H9 (cell line): ENCODE data around the gene NRBF2. TPM values are rescaled to one million over a fixed set of nuclear protein-coding genes. Genes with fewer than 3 reads are reported as not detected.

Experiments used
- DNase-seq: peaks from one replicate; pipeline ENCODE4 v3.0.0-alpha.2; 2017
- H2AFZ ChIP-seq: one replicate; pipeline ENCODE4 v1.6.1; 2013; ENCODE audit warnings: mild to moderate bottlenecking, low read length, control low read depth, moderate library complexity
- H2AK5ac ChIP-seq: 2 replicates; pipeline ENCODE4 v1.6.1; 2013; ENCODE audit warnings: low read length, control low read depth, mixed read lengths; ENCODE audit not compliant: insufficient read length
- H2BK120ac ChIP-seq: one replicate; pipeline ENCODE4 v1.6.1; 2013; ENCODE audit warnings: low read depth, mild to moderate bottlenecking, low read length, control low read depth, inconsistent platforms; ENCODE audit not compliant: poor library complexity, severe bottlenecking
- H2BK12ac ChIP-seq: 2 replicates; pipeline ENCODE4 v1.6.1; 2013; ENCODE audit warnings: low read length, control low read depth, mixed read lengths, low read depth; ENCODE audit not compliant: insufficient read length
- H2BK15ac ChIP-seq: 2 replicates; pipeline ENCODE4 v1.6.1; 2013; ENCODE audit warnings: low read depth, low read length, control low read depth
- H2BK20ac ChIP-seq: one replicate; pipeline ENCODE4 v1.6.1; 2013; ENCODE audit warnings: low read depth, mild to moderate bottlenecking, low read length, control low read depth, inconsistent platforms; ENCODE audit not compliant: poor library complexity, severe bottlenecking
- H2BK5ac ChIP-seq: 2 replicates; pipeline ENCODE4 v1.6.1; 2013; ENCODE audit warnings: low read length, control low read depth, mixed read lengths; ENCODE audit not compliant: insufficient read length
- H3K14ac ChIP-seq: 2 replicates; pipeline ENCODE4 v1.6.1; 2013; ENCODE audit warnings: low read length, control low read depth; ENCODE audit not compliant: insufficient read depth
- H3K18ac ChIP-seq: 2 replicates; pipeline ENCODE4 v1.6.1; 2013; ENCODE audit warnings: low read depth, mild to moderate bottlenecking, mixed read lengths, low read length, control low read depth; ENCODE audit not compliant: insufficient read length
- H3K23ac ChIP-seq: 2 replicates; pipeline ENCODE4 v1.6.1; 2013; ENCODE audit warnings: low read length, control low read depth, mixed read lengths, low read depth; ENCODE audit not compliant: insufficient read length
- H3K23me2 ChIP-seq: 2 replicates; pipeline ENCODE4 v1.6.1; 2013; ENCODE audit warnings: low read depth, mild to moderate bottlenecking, mixed read lengths, low read length, control low read depth; ENCODE audit not compliant: insufficient read length, poor library complexity, severe bottlenecking
- H3K27ac ChIP-seq: 2 replicates; pipeline ENCODE4 v1.5.1; 2013; ENCODE audit warnings: low read length, control low read depth, mixed read lengths, low read depth; ENCODE audit not compliant: insufficient read length
- H3K27me3 ChIP-seq: 2 replicates; pipeline ENCODE4 v1.6.1; 2013; ENCODE audit warnings: low read length, control low read depth, inconsistent platforms; ENCODE audit not compliant: insufficient read depth
- H3K4ac ChIP-seq: 2 replicates; pipeline ENCODE4 v1.6.1; 2013; ENCODE audit warnings: low read depth, mild to moderate bottlenecking, control low read depth, inconsistent platforms, low read length, moderate library complexity
- H3K4me1 ChIP-seq: 2 replicates; pipeline ENCODE4 v1.6.1; 2013; ENCODE audit warnings: low read length, control low read depth, inconsistent platforms; ENCODE audit not compliant: insufficient read depth
- H3K4me2 ChIP-seq: 2 replicates; pipeline ENCODE4 v1.6.1; 2013; ENCODE audit warnings: low read length, control low read depth, mixed read lengths; ENCODE audit not compliant: insufficient read length, insufficient read depth
- H3K56ac ChIP-seq: 2 replicates; pipeline ENCODE4 v1.6.1; 2013; ENCODE audit warnings: low read depth, mild to moderate bottlenecking, mixed read lengths, low read length, control low read depth; ENCODE audit not compliant: insufficient read length
- H3K79me1 ChIP-seq: 2 replicates; pipeline ENCODE4 v1.6.1; 2013; ENCODE audit warnings: low read depth, mild to moderate bottlenecking, moderate library complexity, low read length, control low read depth, inconsistent platforms; ENCODE audit not compliant: insufficient read depth, poor library complexity, severe bottlenecking
- H3K79me2 ChIP-seq: 2 replicates; pipeline ENCODE4 v1.6.1; 2013; ENCODE audit warnings: low read length, control low read depth, inconsistent platforms; ENCODE audit not compliant: insufficient read depth
- H3K9ac ChIP-seq: 2 replicates; pipeline ENCODE4 v1.6.1; 2013; ENCODE audit warnings: low read length, control low read depth, mixed read lengths; ENCODE audit not compliant: insufficient read length; ENCODE audit errors: extremely low read depth
- H3K9me3 ChIP-seq: one replicate; pipeline ENCODE4 v1.6.1; 2013; ENCODE audit warnings: low read depth, low read length, inconsistent platforms; ENCODE audit not compliant: control insufficient read depth
- H3T11ph ChIP-seq: one replicate; pipeline ENCODE4 v1.6.1; 2013; ENCODE audit warnings: mild to moderate bottlenecking, low read length, control low read depth, inconsistent platforms
- H4K20me1 ChIP-seq: one replicate; pipeline ENCODE4 v1.6.1; 2013; ENCODE audit not compliant: control insufficient read depth, insufficient read length, insufficient read depth
- H4K5ac ChIP-seq: 2 replicates; pipeline ENCODE4 v1.6.1; 2013; ENCODE audit warnings: low read depth, mild to moderate bottlenecking, mixed read lengths, low read length, control low read depth; ENCODE audit not compliant: insufficient read length
- H4K8ac ChIP-seq: replicated peaks from 2 replicates; pipeline ENCODE4 v1.6.1; 2013; ENCODE audit warnings: low read length, control low read depth, mixed read lengths, low read depth; ENCODE audit not compliant: insufficient read length
- H4K91ac ChIP-seq: 2 replicates; pipeline ENCODE4 v1.6.1; 2013; ENCODE audit warnings: low read depth, mild to moderate bottlenecking, moderate library complexity, mixed read lengths, low read length, control low read depth; ENCODE audit not compliant: insufficient read length
- H3K27ac Mint-ChIP-seq, 3 experiments: 2 replicates in 2 of 3; 3 replicates in 1 of 3; pipeline ENCODE4 v1.8.0; 2020 to 2021; ENCODE audit warnings: mixed read lengths in 3 of 3, mild to moderate bottlenecking in 1 of 3, moderate library complexity in 1 of 3
- H3K27me3 Mint-ChIP-seq: 2 replicates; pipeline ENCODE4 v1.8.0; 2021; ENCODE audit warnings: low read depth, mild to moderate bottlenecking, moderate library complexity, mixed read lengths
- H3K36me3 Mint-ChIP-seq, 3 experiments: 2 replicates in 2 of 3; 3 replicates in 1 of 3; pipeline ENCODE4 v1.8.0; 2020 to 2021; ENCODE audit warnings: low read depth in 3 of 3, mixed read lengths in 3 of 3; ENCODE audit not compliant: insufficient read depth in 1 of 3
- H3K4me1 Mint-ChIP-seq, 2 experiments: 2 replicates each; pipeline ENCODE4 v1.8.0; 2020; ENCODE audit warnings: mixed read lengths in 2 of 2
- H3K4me3 Mint-ChIP-seq, 2 experiments: 2 replicates in 1 of 2; 3 replicates in 1 of 2; pipeline ENCODE4 v1.8.0; 2020 to 2021; ENCODE audit warnings: mild to moderate bottlenecking in 2 of 2, mixed read lengths in 2 of 2, moderate library complexity in 1 of 2
- H3K9me3 Mint-ChIP-seq, 2 experiments: 2 replicates in 1 of 2; 3 replicates in 1 of 2; pipeline ENCODE4 v1.8.0; 2020; ENCODE audit warnings: mild to moderate bottlenecking in 2 of 2, mixed read lengths in 2 of 2, moderate library complexity in 1 of 2
- CTCF ChIP-seq: fragments of 200-600 bp; sonication (generic); conservative IDR thresholded peaks from 3 replicates; pipeline ENCODE4 v1.8.0; 2021; ENCODE audit warnings: antibody characterized with exemption, mild to moderate bottlenecking
- total RNA-seq: library from RNA; stranded (reverse); gene quantifications from 2 replicates; pipeline ENCODE4 v1.2.1, GENCODE V29; 2021

The NRBF2 gene
- total RNA-seq, 1 experiment from 2014 or later, result 30.1 TPM

GRCh38 chr10:63146503-63146902 lies 13.4 kb downstream of the NRBF2 start:
- H3K27ac Mint-ChIP-seq, result no peak overlapping the region
- H3K79me1 ChIP-seq, result peaks cover 7% of the 10 kb centered on the region
- no peak overlapping the region for H3K27ac ChIP-seq
- H3K18ac ChIP-seq, result no peak overlapping the region
- no peak overlapping the region for H3K14ac ChIP-seq
- no peaks in the 10 kb centered on the region for H3K27me3 ChIP-seq
- no peak overlapping the region for H2BK15ac ChIP-seq
- no peaks in the 10 kb centered on the region; the same call in 1 of the 2 replicates for H3K4me1 ChIP-seq
- no peak overlapping the region for H2BK20ac ChIP-seq
- no peak overlapping the region for H2AK5ac ChIP-seq
- no peak overlapping the region for H4K8ac ChIP-seq
- H2AFZ ChIP-seq, result no peak overlapping the region
- H3K79me2 ChIP-seq, result peaks cover 3% of the 10 kb centered on the region; the same call in 1 of the 2 replicates
- H3K56ac ChIP-seq, result no peak overlapping the region
- no peaks in the 10 kb centered on the region for H3K27me3 Mint-ChIP-seq
- H3T11ph ChIP-seq, result no peak overlapping the region
- no peak overlapping the region for H3K4me2 ChIP-seq
- no peak overlapping the region for H4K91ac ChIP-seq
- no peaks in the 10 kb centered on the region for H4K20me1 ChIP-seq
- no peak overlapping the region for H4K5ac ChIP-seq
- no peaks in the 10 kb centered on the region for H3K23me2 ChIP-seq
- DNase-seq, result no peak
- no peaks in the 10 kb centered on the region for H3K9me3 Mint-ChIP-seq
- H3K4me1 Mint-ChIP-seq, result peaks cover 12 to 15% of the 10 kb centered on the region in 2 experiments
- no peak overlapping the region for H2BK120ac ChIP-seq
- H3K4ac ChIP-seq, result no peak overlapping the region
- no peak overlapping the region for H2BK12ac ChIP-seq
- TF ChIP-seq CTCF, result no peak
- H3K4me3 Mint-ChIP-seq, result no peak overlapping the region
- peaks cover 6 to 21% (median 19%) of the 10 kb centered on the region in 3 experiments; a peak in 6 of 7 replicates for H3K36me3 Mint-ChIP-seq
- H3K9ac ChIP-seq, result no peak overlapping the region
- H3K23ac ChIP-seq, result no peak overlapping the region
- H2BK5ac ChIP-seq, result no peak overlapping the region
- H3K9me3 ChIP-seq, result no peaks in the 10 kb centered on the region
